Suppressor macrophage treated with lipopolysaccharide for 4 hours (primary cell): Measurements from ENCODE around the gene AVPR1B.

ENCODE experiments used
- DNase-seq: peaks from one replicate; pipeline ENCODE4 v3.0.0-alpha.2; 2020

The AVPR1B gene, protein sequence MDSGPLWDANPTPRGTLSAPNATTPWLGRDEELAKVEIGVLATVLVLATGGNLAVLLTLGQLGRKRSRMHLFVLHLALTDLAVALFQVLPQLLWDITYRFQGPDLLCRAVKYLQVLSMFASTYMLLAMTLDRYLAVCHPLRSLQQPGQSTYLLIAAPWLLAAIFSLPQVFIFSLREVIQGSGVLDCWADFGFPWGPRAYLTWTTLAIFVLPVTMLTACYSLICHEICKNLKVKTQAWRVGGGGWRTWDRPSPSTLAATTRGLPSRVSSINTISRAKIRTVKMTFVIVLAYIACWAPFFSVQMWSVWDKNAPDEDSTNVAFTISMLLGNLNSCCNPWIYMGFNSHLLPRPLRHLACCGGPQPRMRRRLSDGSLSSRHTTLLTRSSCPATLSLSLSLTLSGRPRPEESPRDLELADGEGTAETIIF

DNA sequence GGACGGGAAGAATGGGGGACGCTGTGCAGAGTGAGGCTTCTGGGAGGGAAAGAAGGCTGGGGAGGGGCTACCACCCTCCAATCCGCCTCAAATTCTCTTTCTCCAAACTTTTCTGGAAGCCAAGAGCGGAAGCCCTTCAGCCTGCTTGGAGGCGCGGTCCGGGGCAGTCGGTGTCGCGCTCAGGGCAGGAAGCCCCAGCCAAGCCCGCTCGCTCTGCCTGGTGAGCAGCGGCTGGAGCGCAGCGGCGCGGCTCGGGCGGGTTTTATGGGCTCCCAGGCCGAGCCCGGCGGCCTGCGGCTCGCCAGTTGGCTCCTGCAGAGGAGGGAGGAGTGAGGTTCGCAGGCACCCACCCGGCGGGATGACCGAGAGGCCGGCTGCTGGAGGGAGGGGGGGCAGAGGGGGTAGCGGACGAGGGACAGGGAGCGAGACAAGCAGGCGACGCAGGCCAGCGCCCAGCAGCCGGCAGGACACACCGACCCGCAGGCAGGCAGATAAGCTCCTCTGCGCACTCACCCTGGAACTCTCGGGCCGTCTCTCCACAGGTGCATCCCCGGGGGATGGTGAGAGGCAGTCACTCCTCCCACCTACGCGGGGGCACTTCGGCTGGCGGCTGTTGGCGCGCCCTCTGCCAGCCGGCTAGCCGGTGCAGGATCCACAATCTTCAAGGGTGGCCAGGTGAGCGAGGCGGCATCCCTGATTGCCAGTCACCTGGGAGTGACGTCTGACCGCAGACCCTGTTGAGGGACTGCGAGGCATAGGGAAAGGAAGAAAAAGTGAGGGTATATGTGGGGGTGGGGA is at the start of gene AVPR1B:
Gene AVPR1B (minus strand): TSS at position 238 of the 798 bp plus-strand sequence. CDS start 498 bp downstream, outside the sequence.
- no peak for DNase-seq

DNA sequence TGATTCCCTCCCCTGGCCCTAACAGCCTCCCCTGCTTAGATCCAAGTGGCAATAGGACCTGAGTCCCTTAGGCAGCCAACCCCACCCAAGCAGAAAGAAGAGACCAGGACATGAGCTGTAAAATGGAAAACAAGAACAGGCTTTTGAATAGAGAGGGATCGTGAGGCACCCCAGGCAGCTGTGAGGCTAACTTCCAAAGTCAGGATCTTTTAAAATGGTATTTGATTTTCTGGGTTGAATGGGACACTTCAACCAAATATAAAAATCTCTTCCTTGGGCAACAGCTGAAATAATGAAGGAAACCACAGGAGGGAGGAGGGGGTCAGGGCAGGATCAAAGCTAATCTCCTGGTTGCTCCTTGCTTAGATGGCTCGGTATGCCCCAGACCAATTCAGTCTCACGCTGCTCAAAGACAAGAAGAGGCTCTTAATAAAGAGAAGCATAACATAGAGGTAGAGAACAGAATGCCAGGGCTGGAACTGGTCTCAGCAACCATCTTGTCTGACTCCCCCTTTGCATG is 28.6 kb upstream of the AVPR1B start:
- no peak for DNase-seq

DNA sequence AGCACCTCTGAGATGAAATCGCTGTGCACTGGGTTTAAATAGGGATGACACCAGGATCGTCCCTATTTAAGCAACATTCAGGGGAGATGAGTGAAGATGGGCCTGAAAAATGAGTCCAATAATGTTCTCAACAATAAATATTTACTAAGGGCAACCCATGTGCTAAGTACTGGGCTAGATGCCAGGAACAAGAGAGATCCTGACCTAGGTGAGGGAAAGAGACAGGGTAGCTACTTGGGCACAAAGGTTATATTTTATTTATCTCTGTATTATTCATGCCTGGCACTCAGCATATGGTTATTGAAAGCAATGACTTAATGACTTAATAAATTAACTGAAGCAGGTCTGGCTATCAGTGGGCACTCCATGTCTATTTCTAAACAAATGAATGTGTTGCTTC is 27.4 kb upstream of the AVPR1B start:
- DNase-seq = no peak

DNA sequence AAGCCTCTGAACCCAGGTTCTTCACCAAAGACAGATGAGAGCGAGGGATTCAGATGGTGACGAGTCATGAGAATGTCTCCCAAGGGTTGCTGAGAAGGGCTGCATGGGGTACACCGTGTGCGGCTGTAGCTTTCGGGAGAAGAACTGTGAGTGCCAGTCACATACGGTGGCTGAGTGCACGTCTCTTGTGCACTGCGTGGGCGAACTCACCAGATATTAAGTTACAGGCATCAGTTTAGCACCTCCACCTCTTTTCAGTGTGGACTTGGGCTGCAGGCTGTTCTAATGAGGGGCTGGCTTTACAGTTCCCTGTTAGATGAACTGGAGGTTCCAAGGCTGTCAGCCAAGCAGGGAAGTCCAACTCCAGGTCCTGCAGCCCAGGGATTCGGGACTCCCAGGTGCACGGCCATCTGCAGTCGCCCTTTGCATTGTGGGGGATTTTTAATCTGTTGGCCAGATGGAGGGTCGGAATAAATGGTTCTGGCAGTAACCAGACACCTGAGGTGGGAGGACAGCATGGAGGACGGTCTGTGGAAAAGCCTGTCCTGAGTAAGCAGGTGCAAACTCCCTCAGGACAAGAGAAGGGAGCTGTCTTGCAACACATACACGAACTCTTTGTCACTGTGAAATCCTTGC is 26.5 kb upstream of the AVPR1B start:
- DNase-seq = no peak

DNA sequence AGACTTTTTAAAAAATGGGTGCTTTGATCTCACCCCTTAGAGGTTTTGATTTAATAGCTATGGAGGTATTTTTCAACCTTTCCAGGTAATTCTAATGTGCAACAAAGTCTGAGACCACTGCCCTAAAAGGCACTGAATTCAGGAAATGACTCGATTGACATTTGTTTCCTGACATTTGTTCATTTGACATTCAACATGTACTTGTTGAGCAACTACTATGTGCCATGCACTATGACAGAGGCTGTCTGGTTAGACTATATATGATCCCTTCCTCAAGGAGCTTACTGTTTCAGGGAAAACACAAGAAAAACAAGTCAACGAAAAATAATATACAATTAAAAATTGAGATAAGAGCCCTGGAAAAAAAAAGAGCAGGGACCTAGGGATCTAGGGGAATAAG is 25.6 kb upstream of the AVPR1B start:
- DNase-seq = peak; percentile 5

DNA sequence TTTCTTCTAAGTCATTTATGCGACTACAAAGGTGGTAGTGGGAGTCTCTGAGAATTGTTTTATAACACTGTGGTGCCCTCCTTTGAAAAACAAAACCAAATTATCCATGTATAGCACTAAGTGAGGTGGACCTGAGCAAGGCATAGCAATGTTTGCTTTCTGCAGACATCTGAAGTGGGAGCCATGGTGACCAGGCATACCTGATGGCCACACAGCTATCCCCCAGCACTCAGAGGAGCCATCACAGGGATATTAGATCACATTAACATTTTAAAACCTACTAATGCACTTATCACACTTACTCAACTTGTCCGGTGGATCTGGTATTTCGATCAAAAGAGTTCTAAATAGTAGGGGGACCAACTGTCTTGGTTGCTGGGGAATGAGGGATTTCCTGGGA is 24.8 kb upstream of the AVPR1B start:
- DNase-seq = no peak

DNA sequence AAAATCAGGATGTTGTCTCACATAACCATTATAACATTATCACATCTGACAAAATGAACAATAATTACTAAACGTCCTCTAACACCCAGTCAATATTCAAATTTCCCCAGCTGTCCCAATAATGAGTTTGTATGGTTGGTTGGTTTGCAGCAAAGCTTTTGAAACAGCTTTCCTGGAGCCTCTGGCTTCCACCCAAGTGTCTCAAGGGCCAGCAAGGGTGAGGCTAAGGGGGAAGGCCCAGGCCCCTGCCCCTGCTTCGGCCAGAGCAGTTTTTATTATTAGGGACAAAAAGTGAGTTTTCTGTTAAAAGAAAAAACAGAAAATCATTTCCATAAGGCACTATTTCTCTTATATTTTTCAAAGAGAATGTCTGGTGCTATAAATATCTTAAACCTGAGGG is 19.1 kb upstream of the AVPR1B start:
- DNase-seq = no peak

DNA sequence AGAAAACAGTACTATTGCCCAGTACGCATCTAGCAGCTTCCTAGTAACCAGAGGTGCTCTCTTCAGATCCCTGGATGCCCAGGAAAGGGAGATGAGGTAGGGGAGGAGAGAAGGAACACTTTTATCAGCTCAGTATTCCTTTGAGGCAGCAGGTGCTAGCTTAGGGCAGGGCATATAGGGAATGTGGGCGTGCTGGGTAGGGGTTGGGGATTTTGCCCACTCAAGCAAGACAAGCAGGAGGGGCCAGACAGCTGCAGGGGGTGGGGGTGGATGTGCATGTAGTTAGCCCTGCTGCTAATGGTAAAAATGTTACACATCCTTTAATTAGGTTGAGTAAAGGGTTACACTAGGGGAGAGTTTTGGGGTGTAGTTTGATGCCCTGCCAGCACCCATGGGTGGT is 18.1 kb upstream of the AVPR1B start:
- DNase-seq = no peak

DNA sequence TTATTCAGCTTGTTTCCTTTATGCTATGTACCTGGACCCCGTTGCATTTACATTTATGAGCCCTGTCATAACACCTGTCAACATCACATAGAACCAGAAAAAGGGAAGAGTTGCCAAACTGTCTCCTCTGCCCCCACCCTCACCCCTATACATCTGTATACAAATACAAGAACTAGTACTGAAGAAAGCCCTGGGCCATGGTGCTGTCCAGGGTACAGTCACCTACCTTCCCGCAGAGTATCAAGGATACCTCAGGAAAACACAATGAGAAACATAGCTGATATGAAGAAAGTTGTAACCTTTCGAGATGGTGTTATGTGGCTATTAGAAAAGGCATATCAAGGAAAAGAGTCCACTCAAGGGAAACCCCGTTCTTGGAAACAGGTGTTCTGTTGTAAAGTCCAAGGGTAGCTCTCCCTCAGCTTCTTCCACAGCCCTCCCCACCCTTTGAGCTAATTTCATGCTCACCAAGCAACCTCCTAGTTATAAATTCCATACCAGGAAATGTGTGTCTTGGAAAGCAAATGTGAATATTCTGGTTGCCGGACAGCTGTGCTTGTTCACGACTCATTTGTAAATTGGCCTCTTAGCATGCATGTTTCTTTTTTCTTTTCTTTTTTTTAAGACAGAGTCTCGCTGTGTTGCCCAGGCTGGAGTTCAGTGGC is 16.7 kb upstream of the AVPR1B start:
- no peak for DNase-seq

DNA sequence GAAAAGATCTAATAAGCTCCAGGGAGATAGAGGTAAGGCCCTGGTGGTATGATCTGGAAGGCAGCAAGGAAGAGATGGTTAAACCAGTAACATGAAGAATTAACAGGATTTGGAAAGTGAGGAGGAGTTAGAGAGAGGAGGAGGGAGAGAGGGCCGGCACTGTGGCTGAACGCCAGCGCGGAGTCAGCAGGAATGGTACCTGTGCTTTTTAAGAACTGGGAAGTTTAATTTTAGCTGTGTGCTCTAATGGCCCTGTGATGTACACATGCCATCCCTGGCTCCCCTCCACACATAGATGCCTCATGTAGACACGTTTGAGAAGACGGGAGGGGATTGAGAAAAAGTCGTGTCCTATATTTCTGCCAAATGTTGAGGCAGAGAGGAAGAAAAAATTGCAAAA is 13.8 kb upstream of the AVPR1B start:
- DNase-seq = no peak

DNA sequence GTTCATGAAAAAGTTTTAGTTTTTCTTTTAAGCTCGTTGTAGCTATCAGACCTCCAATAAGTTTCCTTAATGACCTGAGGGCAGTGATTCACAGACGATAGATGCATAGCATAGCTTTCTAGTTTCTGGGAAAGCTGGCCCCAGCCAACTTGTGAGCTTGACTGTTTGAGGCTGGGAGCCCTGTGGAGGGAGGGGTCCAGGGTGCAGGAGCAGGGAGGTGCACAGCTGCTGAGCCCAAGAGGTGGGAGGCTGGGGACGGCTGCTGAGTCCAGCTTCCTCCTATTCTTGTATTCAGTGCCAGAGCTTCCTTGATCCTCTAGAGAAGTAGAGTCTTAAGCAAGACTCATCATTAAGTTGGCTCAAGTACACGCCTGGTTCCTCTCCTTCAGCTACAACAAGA is 11.0 kb upstream of the AVPR1B start:
- DNase-seq = peak; percentile 59

DNA sequence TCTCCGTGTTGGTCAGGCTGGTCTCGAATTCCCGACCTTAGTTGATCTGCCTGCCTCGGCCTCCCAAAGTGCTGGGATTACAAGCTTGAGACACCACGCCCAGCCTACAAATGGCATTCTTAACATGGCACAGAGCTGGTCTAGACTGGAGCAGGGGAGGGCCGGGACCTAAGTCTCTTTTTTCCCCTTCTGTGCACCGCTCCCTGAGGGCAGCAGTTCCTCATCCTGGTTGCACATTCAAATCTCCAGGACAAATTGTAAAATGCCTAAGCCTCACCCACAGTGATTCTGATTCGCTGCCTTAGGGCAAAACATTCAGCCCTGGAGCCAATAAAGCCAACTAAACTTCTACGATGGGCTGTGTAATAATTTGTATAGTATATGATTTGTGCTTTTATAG is 10.1 kb upstream of the AVPR1B start:
- no peak for DNase-seq

DNA sequence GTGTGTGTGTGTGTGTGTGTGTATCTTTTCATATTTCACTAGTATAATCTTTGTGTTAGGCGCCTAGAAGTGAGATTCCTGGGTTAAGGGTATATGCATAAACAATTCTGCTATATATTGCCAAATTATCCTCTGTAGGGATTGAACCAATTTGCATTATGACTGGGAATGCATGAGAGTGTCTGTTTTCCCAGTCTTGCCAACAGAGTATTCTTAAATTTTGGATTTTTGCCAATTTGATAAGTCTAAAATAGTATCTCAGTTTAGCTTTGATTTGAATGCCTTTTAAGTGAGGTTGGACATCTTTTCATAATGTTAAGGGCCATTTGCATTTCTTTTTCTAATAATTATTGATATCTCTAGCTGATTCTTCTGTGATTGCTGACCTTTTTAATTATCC is 8.2 kb upstream of the AVPR1B start:
- no peak for DNase-seq

DNA sequence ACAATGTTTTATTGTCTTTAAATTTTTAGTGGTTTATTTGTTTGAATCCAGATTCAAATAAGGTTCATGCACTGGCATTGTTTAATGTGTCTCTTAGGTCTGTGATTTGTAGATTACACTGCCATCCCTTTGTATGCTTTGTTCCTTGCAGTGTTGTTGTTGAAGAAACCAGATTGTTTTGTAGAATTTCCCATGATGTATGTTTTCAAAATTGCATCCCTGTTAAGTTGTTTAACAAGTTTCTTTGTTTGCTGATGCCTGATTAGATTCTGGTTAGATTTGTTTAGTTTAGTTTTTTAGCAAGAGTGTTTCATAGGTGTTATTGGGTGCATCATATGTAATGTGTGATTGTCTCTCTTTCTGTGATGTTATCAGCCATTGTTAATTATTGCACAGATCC is 5.5 kb upstream of the AVPR1B start:
- DNase-seq = no peak

DNA sequence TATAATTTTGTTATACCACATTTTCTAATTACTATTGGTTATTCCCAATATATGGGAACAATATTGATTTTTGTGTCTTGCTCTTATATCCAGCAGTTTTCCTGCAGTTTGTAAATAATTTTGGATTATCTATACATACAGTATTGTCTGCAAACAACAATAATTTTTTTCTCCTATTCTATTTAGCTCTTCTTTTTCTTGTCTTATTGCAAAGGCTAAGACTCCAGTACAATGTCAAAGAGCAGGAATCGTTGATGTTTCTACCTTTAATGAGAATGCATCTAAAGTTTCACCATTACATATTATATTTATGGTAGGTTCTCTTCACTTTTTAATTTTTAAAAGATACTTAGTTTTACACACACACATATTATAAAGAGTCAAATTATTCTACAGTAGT is 4.1 kb upstream of the AVPR1B start:
- DNase-seq = no peak

DNA sequence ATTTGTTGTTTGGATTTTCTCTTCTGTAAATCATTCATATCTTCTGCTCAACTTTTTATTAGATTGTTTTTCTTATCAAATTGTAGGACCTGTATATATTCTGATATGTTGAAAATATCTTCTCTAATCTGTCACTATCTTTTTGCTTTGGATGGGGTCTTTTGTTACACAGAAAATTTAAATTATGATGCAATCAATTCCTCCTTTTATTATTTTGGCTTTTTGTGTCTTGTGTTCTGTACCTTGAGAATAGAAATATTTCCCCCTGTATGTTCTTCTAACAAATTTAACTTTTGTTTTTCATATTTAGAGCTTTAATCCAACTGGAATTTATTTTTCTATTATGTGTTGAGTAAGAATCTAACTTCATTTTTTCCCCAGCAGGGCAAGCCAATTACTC is 3.2 kb upstream of the AVPR1B start:
- DNase-seq = no peak

DNA sequence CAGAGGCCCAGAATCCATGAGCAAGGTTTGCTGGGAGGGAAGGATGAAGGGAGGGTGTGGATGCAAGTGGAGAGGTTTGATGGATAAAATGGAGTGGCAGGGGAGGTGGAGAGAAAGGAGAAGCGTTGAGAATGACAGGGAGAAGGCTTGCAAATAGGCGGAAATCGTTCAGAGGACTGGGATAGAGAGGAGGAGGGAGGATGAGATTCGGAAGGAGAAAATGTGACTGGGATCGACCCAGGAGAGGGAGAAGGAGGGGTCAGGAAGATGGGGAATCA is 376 bp downstream of the AVPR1B start:
- DNase-seq = no peak

DNA sequence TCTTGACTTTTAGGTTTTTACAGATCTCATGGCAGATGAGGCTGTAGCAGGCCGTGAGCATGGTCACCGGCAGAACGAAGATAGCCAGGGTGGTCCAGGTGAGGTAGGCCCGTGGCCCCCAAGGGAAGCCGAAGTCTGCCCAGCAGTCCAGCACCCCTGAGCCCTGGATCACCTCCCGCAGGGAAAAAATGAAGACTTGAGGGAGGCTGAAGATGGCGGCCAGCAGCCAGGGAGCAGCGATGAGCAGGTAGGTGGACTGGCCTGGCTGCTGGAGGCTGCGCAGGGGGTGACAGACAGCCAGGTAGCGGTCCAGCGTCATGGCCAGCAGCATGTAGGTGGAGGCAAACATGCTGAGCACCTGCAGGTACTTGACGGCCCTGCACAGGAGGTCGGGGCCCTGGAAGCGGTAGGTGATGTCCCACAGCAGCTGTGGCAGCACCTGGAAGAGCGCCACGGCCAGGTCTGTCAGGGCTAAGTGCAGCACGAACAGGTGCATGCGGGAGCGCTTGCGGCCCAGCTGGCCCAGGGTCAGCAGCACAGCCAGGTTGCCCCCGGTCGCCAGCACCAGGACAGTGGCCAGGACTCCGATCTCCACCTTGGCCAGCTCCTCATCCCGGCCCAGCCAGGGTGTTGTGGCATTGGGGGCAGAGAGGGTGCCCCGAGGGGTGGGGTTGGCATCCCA is 856 bp downstream of the AVPR1B start:
- DNase-seq = no peak

DNA sequence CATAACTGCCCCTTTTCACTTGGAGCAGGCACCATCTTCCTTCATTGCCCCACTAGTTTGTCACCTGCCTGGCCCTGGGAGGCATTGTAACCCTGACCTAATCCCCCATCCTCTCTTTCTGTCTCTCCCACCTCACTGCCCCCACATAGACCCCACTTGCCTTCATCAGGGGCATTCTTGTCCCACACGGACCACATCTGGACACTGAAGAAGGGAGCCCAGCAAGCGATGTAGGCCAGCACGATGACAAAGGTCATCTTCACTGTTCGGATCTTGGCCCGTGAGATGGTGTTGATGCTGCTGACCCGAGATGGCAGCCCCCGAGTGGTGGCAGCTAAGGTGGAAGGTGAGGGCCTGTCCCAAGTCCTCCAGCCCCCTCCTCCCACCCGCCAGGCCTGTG is 1.4 kb downstream of the AVPR1B start:
- no peak for DNase-seq

DNA sequence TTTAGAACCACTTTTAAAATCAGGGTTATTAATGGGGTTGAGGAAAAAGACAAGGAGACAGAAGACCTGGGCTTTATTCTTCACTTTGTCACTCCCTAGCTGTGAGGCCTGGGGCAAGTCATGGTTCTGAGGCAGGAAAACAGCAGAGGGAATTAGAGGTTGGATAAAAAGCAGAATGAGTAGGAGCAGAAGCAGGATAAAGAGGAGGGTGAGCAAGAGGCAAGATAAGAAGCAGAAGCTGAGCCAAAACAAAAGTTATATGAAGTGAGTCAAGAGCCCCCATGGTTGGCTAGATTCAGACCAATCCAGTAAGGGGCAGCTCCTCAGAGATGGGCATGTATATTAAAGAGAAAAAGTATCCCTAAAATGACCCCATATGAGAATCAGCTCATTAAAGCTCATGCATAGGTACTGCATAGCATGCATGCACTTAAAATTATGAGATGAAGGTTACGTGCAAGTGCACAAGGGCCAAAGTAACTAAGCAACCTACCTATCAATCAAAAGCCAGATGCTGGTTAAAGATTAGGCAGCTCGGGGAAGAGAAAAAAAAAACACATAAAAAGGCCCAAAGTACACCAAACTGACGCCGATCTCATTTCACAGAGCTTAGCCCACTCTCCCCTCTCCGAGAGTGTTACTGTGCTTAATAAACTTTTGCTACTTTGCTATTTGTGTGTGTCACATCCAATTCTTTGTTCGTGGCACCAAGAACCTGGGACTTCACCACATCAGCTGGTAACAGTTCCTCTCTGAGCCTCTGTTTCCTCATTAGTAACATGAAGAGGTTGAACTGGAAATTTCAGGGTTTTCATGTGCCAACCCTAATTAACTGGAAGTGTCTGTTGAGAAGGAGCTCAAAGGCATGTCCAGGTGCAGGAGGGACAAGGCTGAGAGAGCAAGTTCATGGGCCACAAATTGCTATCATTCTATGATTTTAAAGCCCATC is 2.2 kb downstream of the AVPR1B start:
- DNase-seq = no peak

DNA sequence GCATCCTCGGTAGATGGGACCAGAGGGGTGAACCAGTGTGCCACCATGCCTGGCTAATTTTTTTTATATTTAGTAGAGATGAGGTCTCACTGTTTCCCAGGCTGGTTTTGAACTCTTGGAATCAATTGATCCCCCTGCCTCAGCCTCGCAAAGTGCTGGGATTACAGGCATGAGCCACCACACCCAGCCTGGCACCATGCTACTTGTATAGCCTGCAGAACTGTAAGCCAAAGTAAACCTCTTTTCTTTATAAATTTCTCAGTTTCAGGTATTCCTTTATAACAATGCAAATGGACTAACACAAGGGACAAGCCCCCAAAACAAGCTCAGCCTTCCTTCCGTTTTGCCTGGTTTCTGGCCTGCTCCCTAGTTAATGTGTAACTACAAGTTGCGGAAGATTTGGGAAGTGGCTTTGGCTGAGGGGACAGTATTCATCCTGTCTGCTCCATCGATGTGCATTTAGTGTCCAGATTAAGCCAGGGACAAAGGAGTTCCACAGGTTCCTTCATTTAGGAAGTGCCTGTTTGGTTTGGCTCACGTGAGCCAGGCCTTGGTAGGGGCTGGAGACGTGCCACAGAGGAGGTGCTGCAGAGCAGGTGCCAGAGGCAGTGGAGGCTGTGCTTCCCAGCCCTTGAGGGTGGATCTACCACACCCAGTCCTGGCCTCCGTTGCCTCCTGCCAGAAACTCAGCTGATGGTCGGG is 4.4 kb downstream of the AVPR1B start:
- no peak for DNase-seq
